HG02588 (cell line): ENCODE results near the gene TSHZ2.
"Not testable (repeated sequence)": the region's sequence is repeated elsewhere in the genome, so short reads cannot be mapped to it uniquely, and the experiment has no call there.

Source experiments
- ATAC-seq: cut with Tn5 transposase; IDR thresholded peaks from one replicate; pipeline ENCODE4 v1.9.1; 2021; ENCODE audit warnings: mild to moderate bottlenecking, moderate library complexity; ENCODE audit not compliant: unreplicated experiment

TSHZ2 gene

GRCh38 chr20:52959125-52959524 is 13.0 kb upstream of the TSHZ2 start:
- ATAC-seq, result no peak

DNA sequence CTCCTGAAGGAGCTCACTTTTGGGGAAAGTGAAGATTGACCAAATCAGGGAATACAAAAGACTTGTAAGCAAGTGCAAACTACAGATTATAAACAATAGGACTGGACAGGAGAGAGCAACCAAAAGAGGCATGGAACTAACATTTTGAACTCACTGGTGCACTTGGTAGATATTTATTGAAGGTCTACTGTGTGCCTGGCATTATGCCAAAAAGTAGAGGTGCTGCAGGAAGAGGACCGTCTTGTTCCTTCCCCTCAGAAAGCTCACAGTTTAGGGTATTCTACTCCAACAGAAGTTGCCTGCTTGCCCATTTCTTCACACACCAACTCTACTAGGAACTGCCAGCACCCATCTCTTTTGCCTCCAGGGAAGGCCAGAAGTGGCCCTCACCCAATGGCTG is 10.0 kb upstream of the TSHZ2 start:
- no peak for ATAC-seq

- no peak for ATAC-seq
Observed at GRCh38 chr20:52963131-52963530, 9.0 kb upstream of the TSHZ2 start.

DNA sequence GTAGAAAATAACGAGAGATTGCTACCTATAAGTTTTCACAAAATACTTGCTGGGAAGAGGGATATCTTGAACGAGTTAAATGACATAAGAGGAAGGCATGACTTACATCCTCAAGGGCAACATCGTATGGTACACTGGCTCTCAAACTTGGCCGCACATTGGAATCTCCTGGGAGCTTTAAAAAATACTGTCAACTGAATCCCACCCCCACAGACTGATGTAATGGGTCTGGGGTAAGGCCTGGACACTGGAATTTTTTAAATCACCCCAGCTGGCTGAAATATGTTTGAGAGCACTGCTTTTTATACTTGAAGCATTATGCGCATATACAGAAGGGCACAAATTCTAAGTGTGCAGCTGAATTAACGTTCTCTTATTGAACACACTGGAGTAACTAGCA is 8.0 kb upstream of the TSHZ2 start:
- ATAC-seq, result no peak

GRCh38 chr20:52965380-52965779 is 6.8 kb upstream of the TSHZ2 start:
- ATAC-seq, result no peak

GRCh38 chr20:52965819-52966218 is 6.3 kb upstream of the TSHZ2 start:
- no peak for ATAC-seq

- ATAC-seq, result not testable (repeated sequence)
Observed at GRCh38 chr20:52966543-52966942, 5.6 kb upstream of the TSHZ2 start.

DNA sequence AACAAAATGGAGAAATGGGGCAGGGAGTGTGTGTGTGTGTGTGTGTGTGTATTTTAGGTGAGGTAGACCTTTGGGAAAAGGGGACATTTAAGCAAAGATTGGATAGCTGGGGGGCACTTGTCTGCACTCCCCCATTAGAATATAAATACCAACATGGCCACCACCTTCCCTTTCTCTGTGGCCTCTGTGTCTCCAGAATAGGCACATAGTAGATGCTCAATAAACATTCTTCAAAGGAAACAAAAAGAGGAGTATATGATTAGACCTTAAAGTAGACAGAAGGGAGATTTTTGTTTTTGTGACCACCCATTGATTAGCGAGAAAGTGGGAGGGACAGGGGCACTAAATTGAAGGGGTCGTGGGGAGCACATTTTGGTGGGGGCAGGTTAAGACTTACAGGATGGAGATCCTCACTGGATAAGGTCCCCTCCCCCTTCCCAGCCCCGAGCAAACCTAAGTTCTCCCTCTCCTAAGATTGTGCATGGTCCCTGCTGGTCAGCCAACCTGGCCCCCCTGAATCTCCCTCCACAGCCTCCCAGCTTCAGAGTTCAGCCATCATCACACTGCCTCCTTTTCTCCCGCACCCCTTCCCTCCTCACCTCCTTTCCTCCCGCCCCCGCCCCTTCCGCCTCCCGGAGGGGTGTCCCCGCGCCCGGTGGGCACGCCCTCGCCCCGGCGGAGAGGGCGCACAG is 514 bp upstream of the TSHZ2 start:
- ATAC-seq, result no peak

DNA sequence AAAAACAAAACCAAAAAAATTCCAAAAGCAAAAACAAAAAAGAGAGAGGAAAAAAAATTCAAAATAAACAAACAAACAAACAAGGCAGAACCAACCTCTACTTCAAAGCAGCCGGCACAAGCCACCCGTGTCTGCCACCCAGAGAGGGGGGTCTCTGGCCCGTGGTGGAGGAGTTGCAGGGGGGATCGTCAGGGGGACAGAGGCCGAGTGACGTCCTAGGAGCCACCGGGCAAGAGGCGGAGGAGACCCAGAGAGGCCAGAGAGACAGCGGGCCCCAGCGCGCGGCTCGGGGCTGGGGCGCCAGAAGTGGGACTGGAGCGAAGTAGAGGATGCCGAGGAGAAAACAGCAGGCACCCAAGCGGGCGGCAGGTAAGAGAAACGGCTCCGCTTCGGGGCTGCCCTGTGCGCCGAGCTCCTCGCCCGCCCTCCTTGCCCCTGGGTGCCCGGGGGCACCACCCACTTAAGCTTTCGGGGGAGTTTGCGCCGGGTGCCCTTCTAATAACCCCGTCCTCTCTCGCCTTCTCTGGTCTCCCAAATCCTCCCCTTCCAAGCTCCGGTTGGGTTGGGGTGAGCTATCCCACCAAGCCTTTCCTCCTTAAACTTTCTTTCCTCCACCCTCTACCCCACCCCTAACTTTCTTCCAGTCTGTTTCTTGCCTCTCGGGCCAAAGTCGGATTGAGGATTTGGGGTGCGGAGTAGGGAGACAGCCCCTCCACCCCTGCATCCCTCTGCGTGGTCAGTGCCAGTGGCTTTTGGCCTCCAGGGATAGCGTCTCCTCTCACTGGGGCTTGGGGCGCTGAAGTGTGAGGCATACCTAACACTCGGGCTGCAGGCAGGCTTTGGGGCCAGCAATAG is 1.0 kb downstream of the TSHZ2 start:
- no peak for ATAC-seq

DNA sequence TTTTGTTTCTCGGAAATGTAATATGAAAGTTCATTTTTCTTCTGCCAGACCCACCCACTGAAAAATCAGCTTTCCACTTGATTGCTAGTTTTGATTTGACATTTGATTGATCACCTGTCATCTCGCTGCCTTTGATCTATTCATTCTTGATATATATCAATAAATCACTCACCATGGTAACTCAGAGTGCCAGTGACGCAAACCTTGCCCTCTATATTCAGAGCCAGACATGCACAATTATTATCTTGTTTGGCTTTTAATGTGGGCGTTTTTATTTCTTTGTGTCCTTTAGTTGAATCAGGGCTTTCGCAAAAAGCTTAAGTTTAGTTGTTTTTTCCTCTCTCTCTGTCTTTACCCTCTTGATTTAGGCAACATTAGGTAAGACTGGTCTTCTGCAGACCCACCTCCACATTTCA is 2.0 kb downstream of the TSHZ2 start:
- ATAC-seq, result no peak

GRCh38 chr20:52975029-52975732 is 3.0 kb downstream of the TSHZ2 start:
- no peak for ATAC-seq

- no peak for ATAC-seq
Observed at GRCh38 chr20:52975803-52976531, 3.8 kb downstream of the TSHZ2 start.

- ATAC-seq, result no peak
Observed at GRCh38 chr20:52978851-52979250, 6.7 kb downstream of the TSHZ2 start.

DNA sequence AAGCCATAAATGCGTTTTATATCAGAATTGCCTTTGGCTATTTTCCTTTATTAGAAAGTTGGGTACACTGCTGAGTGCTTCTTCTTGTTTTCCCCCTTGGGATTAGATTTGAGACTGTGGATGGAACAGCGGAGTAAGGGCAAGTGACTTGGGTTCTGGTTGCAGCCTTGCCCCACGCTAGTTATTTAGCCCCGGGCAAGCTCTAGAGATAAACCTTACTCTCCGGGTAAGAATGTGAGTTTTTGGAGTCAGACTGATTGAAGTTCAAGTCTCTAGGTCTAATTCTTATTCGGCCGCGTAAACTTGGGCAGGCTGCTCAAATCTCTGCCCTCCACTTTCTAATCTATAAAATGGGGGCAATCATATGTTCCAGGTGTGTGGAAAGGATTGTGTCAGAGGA is 8.9 kb downstream of the TSHZ2 start:
- ATAC-seq, result no peak

DNA sequence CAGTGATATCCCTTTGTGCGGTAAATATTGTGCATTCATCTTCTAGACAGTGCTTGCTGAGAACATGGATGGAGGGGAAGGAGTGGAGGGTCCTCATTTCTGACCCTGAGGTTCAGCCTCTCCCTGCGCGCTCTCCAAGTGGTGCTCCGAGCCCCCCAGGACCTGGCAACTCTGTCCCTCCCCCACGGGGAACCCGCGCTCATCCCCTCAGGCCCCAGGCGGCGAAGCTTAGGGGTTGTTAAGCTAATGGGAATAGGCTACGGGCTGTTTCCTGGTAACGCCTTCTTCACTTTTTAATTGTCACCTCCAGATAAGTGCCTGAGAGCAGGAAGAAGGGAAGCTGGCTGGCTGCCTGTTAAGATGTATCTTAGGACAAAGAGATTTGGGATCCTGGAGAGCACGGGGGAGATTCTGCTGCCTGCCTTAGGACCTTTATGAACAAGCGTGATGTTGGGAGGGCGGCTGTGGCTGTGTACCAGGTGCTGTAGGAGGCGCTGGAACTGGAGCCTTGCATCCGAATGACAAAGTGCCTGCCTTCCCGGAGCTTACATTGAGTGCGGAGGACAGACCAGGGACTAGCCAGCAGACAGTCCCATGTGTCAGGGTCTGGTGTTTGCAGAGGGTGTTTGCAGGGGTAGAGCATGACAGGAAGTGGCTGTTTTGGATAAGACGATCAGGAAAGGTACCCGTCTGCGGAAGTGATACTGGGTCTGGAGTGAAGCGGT is 11.7 kb downstream of the TSHZ2 start:
- no peak for ATAC-seq

DNA sequence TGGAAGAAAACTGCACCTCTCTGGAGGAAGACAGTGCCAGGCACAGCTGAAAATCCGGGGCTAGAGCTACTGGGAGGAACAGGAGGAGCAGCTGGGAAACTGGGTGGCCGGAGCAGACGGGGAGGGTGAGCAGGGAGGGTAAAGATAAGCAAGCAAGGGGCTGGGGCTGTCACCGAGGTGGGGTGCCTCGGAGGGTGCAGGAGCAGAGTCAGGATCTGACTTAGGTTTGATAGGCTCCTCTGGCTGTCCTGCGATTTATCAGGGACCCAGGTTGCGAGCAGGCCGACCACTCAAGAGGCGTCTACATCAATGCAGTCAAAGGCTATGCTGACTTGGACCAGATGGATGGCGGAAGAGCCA is 12.3 kb downstream of the TSHZ2 start:
- ATAC-seq, result no peak

DNA sequence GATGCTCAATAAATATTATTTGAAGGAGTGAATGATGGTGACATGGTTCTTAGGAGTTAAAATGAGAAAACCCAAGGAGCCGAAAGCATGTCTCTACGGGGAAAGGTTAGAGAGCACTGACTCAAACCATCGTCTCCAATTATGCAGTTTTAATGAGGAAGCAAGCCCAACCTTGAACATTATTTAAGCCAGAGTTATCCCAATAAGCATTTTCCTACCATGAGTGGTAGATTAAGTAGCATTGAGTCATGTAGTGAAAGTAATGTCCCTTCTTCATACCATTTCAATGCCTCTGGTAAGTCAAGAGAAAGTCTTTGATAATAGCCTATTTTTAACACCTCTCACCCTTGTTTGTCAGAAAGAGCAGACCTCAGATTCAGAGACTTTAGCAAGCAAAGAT is 13.5 kb downstream of the TSHZ2 start:
- no peak for ATAC-seq

DNA sequence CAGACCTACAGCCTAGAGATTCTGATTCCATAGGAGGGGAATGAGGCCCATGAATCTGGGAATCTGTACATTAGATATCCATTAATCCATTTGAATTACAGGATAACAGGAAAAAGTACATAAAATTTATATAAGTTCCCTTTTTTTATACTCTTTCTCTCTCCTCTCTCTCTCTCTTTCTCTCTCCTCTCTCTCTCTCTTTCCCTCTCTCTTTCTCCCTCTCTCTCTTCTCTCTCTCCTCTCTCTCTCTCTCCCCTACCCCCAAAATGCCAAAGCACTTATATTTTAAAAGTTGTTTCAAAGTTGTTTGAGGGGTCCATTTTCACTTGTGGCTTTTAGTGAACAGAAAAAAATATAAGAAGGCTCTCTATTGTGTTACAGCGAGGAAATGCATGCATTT is 15.1 kb downstream of the TSHZ2 start:
- ATAC-seq, result no peak

- no peak for ATAC-seq
Observed at GRCh38 chr20:52991830-52992229, 19.7 kb downstream of the TSHZ2 start.

GRCh38 chr20:52992632-52993031 is 20.5 kb downstream of the TSHZ2 start:
- no peak for ATAC-seq

- ATAC-seq, result no peak
Observed at GRCh38 chr20:52993076-52993475, 20.9 kb downstream of the TSHZ2 start.
